Measurements from ENCODE around the gene CYP46A1. TPM values are rescaled to one million over a fixed set of nuclear protein-coding genes. Genes with fewer than 3 reads are reported as not detected.

Gene CYP46A1
- total and polyA plus RNA-seq, 2 donors from 2014 or later: 0.82 to 2.5 TPM

GRCh38 chr14:99733540-99734405, 49.7 kb downstream of the CYP46A1 start:
- Histone ChIP-seq H3K4me1 (ENCODE audit: control insufficient read depth in 2 of 3, insufficient read depth in 2 of 3, low read depth in 1 of 3, low read length in 3 of 3) (peaks cover 0 to 25% (median 5%) of the 10 kb centered on the region in 3 donors), H3K27me3 (ENCODE audit: control insufficient read depth, insufficient read depth, low read length) (no peaks in the 10 kb centered on the region), H3K4me3 (ENCODE audit: low read length in 3 of 3) (no peak overlapping the region), H3K27ac (ENCODE audit: low read depth in 2 of 2, low read length in 2 of 2) (peak overlapping the region; percentile 38 to 63), H3K9ac (ENCODE audit: low read length in 3 of 3) (no peak overlapping the region), H3K36me3 (ENCODE audit: control insufficient read depth in 2 of 3, insufficient read depth in 3 of 3, low read length in 3 of 3) (no peaks in the 10 kb centered on the region), H3K9me3 (ENCODE audit: control insufficient read depth in 2 of 3, insufficient read depth in 1 of 3, low read length in 3 of 3) (no peaks in the 10 kb centered on the region)
- TF ChIP-seq CTCF (IDR thresholded peaks at IDR 0.05; ENCODE audit: borderline replicate concordance, extremely low read depth, insufficient read depth): no peak
- DNase-seq: peak in 4 of 5 donors; percentile 19 to 88 (median 68)
- FAIRE-seq: no peak
- intact Hi-C loops (cut with DNase I): no loop called here

DNA sequence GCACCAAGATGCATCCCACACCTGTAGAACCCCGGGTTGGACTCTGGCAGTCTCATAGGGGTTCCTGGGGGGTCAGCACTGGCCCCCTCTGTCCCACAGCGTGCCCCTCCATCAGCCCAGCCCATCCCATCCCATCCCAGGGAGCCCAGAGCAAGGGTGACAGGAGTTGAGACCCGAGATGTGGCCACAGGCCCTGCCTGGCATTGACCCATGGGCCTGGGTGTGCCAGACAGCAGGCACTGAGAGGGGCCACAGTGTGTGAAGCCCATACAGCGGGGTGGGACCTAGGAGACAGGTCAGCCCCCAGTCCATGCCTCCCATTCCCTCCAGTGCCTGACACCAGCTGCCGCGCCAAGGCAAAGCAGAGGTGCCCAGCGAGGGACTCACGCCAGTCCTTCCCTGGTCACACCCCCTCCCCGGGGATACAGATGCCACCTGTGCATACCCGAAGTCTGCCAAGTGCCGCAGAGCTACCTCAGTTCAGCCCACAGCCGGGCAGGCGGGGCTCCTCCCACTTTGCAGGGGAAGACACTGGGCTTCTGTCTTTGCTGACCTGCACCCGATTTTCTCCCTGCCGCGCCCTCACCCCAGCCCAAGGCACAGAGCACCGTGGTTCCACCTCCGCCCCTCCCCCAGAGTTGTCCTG, 50.4 kb downstream of the CYP46A1 start:
- Histone ChIP-seq H3K27ac (ENCODE audit: low read depth in 2 of 2, low read length in 2 of 2) (peak overlapping the region; percentile 38 to 63), H3K36me3 (ENCODE audit: control insufficient read depth in 2 of 3, insufficient read depth in 3 of 3, low read length in 3 of 3) (no peaks in the 10 kb centered on the region), H3K27me3 (ENCODE audit: control insufficient read depth, insufficient read depth, low read length) (no peaks in the 10 kb centered on the region), H3K9ac (ENCODE audit: low read length in 3 of 3) (no peak overlapping the region), H3K4me1 (ENCODE audit: control insufficient read depth in 2 of 3, insufficient read depth in 2 of 3, low read depth in 1 of 3, low read length in 3 of 3) (peaks cover 0 to 27% (median 5%) of the 10 kb centered on the region in 3 donors), H3K9me3 (ENCODE audit: control insufficient read depth in 2 of 3, insufficient read depth in 1 of 3, low read length in 3 of 3) (no peaks in the 10 kb centered on the region), H3K4me3 (ENCODE audit: low read length in 3 of 3) (no peak overlapping the region)
- TF ChIP-seq CTCF (IDR thresholded peaks at IDR 0.05; ENCODE audit: borderline replicate concordance, extremely low read depth, insufficient read depth): no peak
- DNase-seq: peak in 3 of 5 donors; percentile 8 to 69 (median 62)
- intact Hi-C loops (cut with DNase I): no loop called here
- no peak for FAIRE-seq

DNA sequence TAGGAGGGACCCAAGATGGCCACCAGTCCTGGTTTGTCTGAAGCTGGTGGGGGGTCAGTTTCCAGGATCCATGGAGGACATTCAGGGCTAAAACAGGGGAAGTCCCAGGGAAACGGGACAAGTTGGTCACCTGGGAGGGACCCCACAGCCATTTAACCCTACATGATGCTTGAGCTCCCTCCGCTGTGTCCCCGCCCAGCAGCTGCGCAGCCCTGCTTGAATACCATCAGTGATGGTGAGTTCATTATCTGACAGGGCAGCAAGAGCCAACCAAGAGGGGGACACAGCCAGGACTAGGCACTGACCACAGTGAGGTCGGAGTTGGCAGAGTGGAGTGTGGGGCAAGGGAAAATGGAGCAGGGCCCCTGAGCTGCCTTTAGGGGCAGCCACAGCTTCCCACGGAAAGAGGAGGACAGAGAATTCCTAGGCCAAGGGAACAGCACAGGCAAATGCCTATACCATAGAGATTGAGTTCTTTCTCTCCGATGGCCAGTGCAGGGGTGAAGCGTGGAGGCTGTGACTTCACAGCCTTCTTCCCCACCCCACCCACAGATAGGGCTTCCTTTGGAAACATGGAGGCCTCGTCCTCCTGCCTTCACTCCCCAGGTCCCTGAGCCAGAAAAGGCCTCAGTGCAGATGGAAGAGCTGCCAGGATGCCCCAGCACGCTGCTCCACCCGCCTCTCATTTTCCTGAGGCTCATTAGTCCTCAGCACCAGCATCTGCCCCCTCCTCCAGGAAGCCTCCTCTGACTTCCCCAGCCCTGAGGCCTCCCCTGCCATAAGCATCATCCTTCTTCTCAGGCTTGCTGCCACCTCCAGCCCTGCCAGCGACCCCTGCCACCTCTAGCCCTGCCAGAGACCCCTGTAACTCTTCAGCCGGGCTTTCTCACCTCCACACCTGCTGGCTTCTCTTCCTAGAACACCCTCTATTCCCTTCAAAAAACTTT, 51.4 kb downstream of the CYP46A1 start:
- Histone ChIP-seq H3K9me3 (ENCODE audit: control insufficient read depth in 2 of 3, insufficient read depth in 1 of 3, low read length in 3 of 3) (no peaks in the 10 kb centered on the region), H3K27me3 (ENCODE audit: control insufficient read depth, insufficient read depth, low read length) (no peaks in the 10 kb centered on the region), H3K36me3 (ENCODE audit: control insufficient read depth in 2 of 3, insufficient read depth in 3 of 3, low read length in 3 of 3) (no peaks in the 10 kb centered on the region), H3K9ac (ENCODE audit: low read length in 3 of 3) (no peak overlapping the region), H3K27ac (ENCODE audit: low read depth in 2 of 2, low read length in 2 of 2) (no peak overlapping the region), H3K4me1 (ENCODE audit: control insufficient read depth in 2 of 3, insufficient read depth in 2 of 3, low read depth in 1 of 3, low read length in 3 of 3) (peaks cover 0 to 25% (median 5%) of the 10 kb centered on the region in 3 donors), H3K4me3 (ENCODE audit: low read length in 3 of 3) (no peak overlapping the region)
- FAIRE-seq (no peak), DNase-seq (peak in 1 of 5 donors; percentile 35)
- TF ChIP-seq CTCF (IDR thresholded peaks at IDR 0.05; ENCODE audit: borderline replicate concordance, extremely low read depth, insufficient read depth): no peak
- intact Hi-C loops (cut with DNase I): no loop called here
